WTC11 (cell line): ENCODE results near the gene AFF2.

Source experiments
- ESRRA ChIP-seq: sonication (generic); formaldehyde crosslinking; IDR thresholded peaks from 2 replicates; pipeline ENCODE4 v1.8.1; 2022; ENCODE audit warnings: mild to moderate bottlenecking, missing genetic modification reagents, borderline replicate concordance
- ETV6 ChIP-seq: sonication (generic); formaldehyde crosslinking; IDR thresholded peaks from 2 replicates; pipeline ENCODE4 v1.8.1; 2022; ENCODE audit warnings: mild to moderate bottlenecking, missing genetic modification reagents
- FOXJ3 ChIP-seq: sonication (generic); formaldehyde crosslinking; IDR thresholded peaks from 2 replicates; pipeline ENCODE4 v1.9.0; 2021; ENCODE audit warnings: missing genetic modification reagents, mild to moderate bottlenecking, borderline replicate concordance
- GABPB1 ChIP-seq: sonication (generic); formaldehyde crosslinking; IDR thresholded peaks from 2 replicates; pipeline ENCODE4 v1.8.1; 2023; ENCODE audit warnings: mild to moderate bottlenecking, missing genetic modification reagents
- JUN ChIP-seq: sonication (generic); formaldehyde crosslinking; IDR thresholded peaks from 2 replicates; pipeline ENCODE4 v1.8.0; 2023; ENCODE audit warnings: mild to moderate bottlenecking, missing genetic modification reagents
- MAX ChIP-seq: sonication (generic); formaldehyde crosslinking; IDR thresholded peaks from 2 replicates; pipeline ENCODE4 v1.8.0; 2022; ENCODE audit warnings: mild to moderate bottlenecking, missing genetic modification reagents
- SOX15 ChIP-seq: fragments of 250-450 bp; sonication (Bioruptor Pico); IDR thresholded peaks from 2 replicates; pipeline ENCODE4 v1.9.0; 2021; ENCODE audit warnings: mild to moderate bottlenecking
- ZNF423 ChIP-seq: fragments of 250-450 bp; sonication (Bioruptor Pico); IDR thresholded peaks from 2 replicates; pipeline ENCODE4 v2.1.2; 2022; ENCODE audit warnings: mild to moderate bottlenecking, moderate library complexity
- TF ChIP-seq, protein P1 (sequence below): fragments of 200-600 bp; IDR thresholded peaks from 2 replicates; pipeline ENCODE4 v1.8.0; 2022; ENCODE audit warnings: antibody characterized with exemption

GRCh38 chrX:148523303-148524080 is 23.1 kb downstream of the AFF2 start:
- no peak for TF ChIP-seq JUN (CRISPR knock-in tag)
- no peak for TF ChIP-seq MAX (CRISPR knock-in tag)
- TF ChIP-seq ETV6 (CRISPR knock-in tag) = no peak
- TF ChIP-seq, protein P1, sequence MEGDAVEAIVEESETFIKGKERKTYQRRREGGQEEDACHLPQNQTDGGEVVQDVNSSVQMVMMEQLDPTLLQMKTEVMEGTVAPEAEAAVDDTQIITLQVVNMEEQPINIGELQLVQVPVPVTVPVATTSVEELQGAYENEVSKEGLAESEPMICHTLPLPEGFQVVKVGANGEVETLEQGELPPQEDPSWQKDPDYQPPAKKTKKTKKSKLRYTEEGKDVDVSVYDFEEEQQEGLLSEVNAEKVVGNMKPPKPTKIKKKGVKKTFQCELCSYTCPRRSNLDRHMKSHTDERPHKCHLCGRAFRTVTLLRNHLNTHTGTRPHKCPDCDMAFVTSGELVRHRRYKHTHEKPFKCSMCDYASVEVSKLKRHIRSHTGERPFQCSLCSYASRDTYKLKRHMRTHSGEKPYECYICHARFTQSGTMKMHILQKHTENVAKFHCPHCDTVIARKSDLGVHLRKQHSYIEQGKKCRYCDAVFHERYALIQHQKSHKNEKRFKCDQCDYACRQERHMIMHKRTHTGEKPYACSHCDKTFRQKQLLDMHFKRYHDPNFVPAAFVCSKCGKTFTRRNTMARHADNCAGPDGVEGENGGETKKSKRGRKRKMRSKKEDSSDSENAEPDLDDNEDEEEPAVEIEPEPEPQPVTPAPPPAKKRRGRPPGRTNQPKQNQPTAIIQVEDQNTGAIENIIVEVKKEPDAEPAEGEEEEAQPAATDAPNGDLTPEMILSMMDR = no peak
- no peak for TF ChIP-seq ZNF423
- no peak for TF ChIP-seq FOXJ3 (CRISPR knock-in tag)
- no peak for TF ChIP-seq ESRRA (CRISPR knock-in tag)
- no peak for TF ChIP-seq GABPB1 (CRISPR knock-in tag)
- TF ChIP-seq SOX15 (CRISPR knock-in tag) = no peak
